HEK293 (cell line): ENCODE data around the gene CEACAM19.

ENCODE experiments used
- CTCF ChIA-PET: fragments of 350-600 bp; formaldehyde crosslinking; extraction: SDS; loops from one replicate; lab custom pipeline; 2021; ENCODE audit warnings: antibody characterized with exemption; lab: Yijun Ruan, JAX
- POLR2A ChIA-PET: fragments of 300-600 bp; formaldehyde crosslinking; extraction: SDS; loops from one replicate; lab custom pipeline; 2020; ENCODE audit warnings: antibody characterized with exemption, inconsistent platforms; lab: Yijun Ruan, JAX
- H3K27ac ChIP-seq: fragments of 200-500 bp; sonication (Bioruptor generic); 2 replicates; pipeline ENCODE4 v1.5.1; 2014; ENCODE audit warnings: low read depth, low read length, control low read depth, inconsistent platforms; ENCODE audit errors: extremely low read depth
- H3K36me3 ChIP-seq, 2 experiments: fragments of 200-500 bp in 1 of 2; sonication (Bioruptor generic) in 1 of 2; 1 replicate in 1 of 2; 2 replicates in 1 of 2; pipeline ENCODE4 v1.5.1; 2014 to 2017; ENCODE audit warnings: inconsistent platforms in 2 of 2, low read length in 2 of 2; ENCODE audit not compliant: control insufficient read depth in 2 of 2, insufficient read depth in 1 of 2
- H3K4me1 ChIP-seq: fragments of 200-500 bp; sonication (Bioruptor generic); 2 replicates; pipeline ENCODE4 v1.5.1; 2014; ENCODE audit warnings: mild to moderate bottlenecking, low read length, inconsistent platforms; ENCODE audit not compliant: control insufficient read depth, insufficient read depth
- H3K4me3 ChIP-seq: 2 replicates; pipeline ENCODE4 v1.5.1; 2011; ENCODE audit warnings: low read depth, mild to moderate bottlenecking, control low read depth, low read length, moderate library complexity
- H3K9me3 ChIP-seq: fragments of 200-500 bp; sonication (Bioruptor generic); 2 replicates; pipeline ENCODE4 v1.5.1; 2014; ENCODE audit warnings: low read depth, low read length, inconsistent platforms; ENCODE audit not compliant: control insufficient read depth, insufficient read depth
- BCL11B ChIP-seq: fragments of 450-650 bp; formaldehyde crosslinking; IDR thresholded peaks from 2 replicates; pipeline ENCODE4 v1.5.1; 2016; ENCODE audit warnings: low read depth, missing biosample characterization, missing genetic modification characterization
- PRDM1 ChIP-seq: fragments of 450-650 bp; formaldehyde crosslinking; IDR thresholded peaks from 2 replicates; pipeline ENCODE4; 2016; ENCODE audit warnings: missing biosample characterization, missing genetic modification characterization
- SP7 ChIP-seq: fragments of 450-650 bp; formaldehyde crosslinking; IDR thresholded peaks from 2 replicates; pipeline ENCODE4 v1.5.1; 2016; ENCODE audit warnings: missing biosample characterization, missing genetic modification characterization
- ZBTB20 ChIP-seq: fragments of 450-650 bp; formaldehyde crosslinking; IDR thresholded peaks from 2 replicates; pipeline ENCODE4 v1.5.1; 2016; ENCODE audit warnings: missing biosample characterization, missing genetic modification characterization
- ZNF121 ChIP-seq: fragments of 450-650 bp; formaldehyde crosslinking; IDR thresholded peaks from 2 replicates; pipeline ENCODE4 v1.5.1; 2016; ENCODE audit warnings: missing biosample characterization, missing genetic modification characterization
- ZNF2 ChIP-seq: fragments of 450-650 bp; formaldehyde crosslinking; IDR thresholded peaks from 2 replicates; pipeline ENCODE4 v1.5.1; 2016; ENCODE audit warnings: missing biosample characterization, missing genetic modification characterization
- ZNF239 ChIP-seq: fragments of 450-650 bp; formaldehyde crosslinking; IDR thresholded peaks from 2 replicates; pipeline ENCODE4 v1.5.1; 2016; ENCODE audit warnings: missing biosample characterization, missing genetic modification characterization
- ZNF24 ChIP-seq: fragments of 450-650 bp; formaldehyde crosslinking; IDR thresholded peaks from 2 replicates; pipeline ENCODE4 v1.5.1; 2016; ENCODE audit warnings: missing biosample characterization, missing genetic modification characterization
- ZNF335 ChIP-seq: fragments of 450-650 bp; formaldehyde crosslinking; conservative IDR thresholded peaks from 2 replicates; pipeline ENCODE4 v1.5.1; 2016; ENCODE audit warnings: missing biosample characterization, missing genetic modification characterization
- ZNF366 ChIP-seq: fragments of 450-650 bp; formaldehyde crosslinking; conservative IDR thresholded peaks from 2 replicates; pipeline ENCODE4 v1.5.1; 2016; ENCODE audit warnings: missing biosample characterization, missing genetic modification characterization
- ZNF394 ChIP-seq: fragments of 450-650 bp; formaldehyde crosslinking; IDR thresholded peaks from 2 replicates; pipeline ENCODE4 v1.5.1; 2016; ENCODE audit warnings: missing biosample characterization, missing genetic modification characterization, mild to moderate bottlenecking, moderate library complexity, borderline replicate concordance
- ZNF600 ChIP-seq: fragments of 450-650 bp; formaldehyde crosslinking; IDR thresholded peaks from 2 replicates; pipeline ENCODE4 v1.5.1; 2016; ENCODE audit warnings: missing biosample characterization, missing genetic modification characterization
- ZNF76 ChIP-seq: fragments of 450-650 bp; formaldehyde crosslinking; IDR thresholded peaks from 2 replicates; pipeline ENCODE4; 2016; ENCODE audit warnings: low read depth, missing biosample characterization, missing genetic modification characterization, borderline replicate concordance
- ZNF768 ChIP-seq: fragments of 450-650 bp; formaldehyde crosslinking; IDR thresholded peaks from 2 replicates; pipeline ENCODE4 v1.5.1; 2018; ENCODE audit warnings: missing biosample characterization, mild to moderate bottlenecking, missing genetic modification characterization
- ZSCAN16 ChIP-seq: fragments of 450-650 bp; formaldehyde crosslinking; IDR thresholded peaks from 2 replicates; pipeline ENCODE4 v1.5.1; 2016; ENCODE audit warnings: missing biosample characterization, missing genetic modification characterization
- ZXDB ChIP-seq: fragments of 450-650 bp; formaldehyde crosslinking; IDR thresholded peaks from 2 replicates; pipeline ENCODE4 v1.5.1; 2016; ENCODE audit warnings: missing biosample characterization, missing genetic modification characterization
- TF ChIP-seq, protein P1 (sequence below): fragments of 450-650 bp; formaldehyde crosslinking; IDR thresholded peaks from 2 replicates; pipeline ENCODE4 v1.5.1; 2016; ENCODE audit warnings: missing biosample characterization, missing genetic modification characterization, borderline replicate concordance
- TF ChIP-seq, protein P2 (sequence below): fragments of 450-650 bp; formaldehyde crosslinking; IDR thresholded peaks from 2 replicates; pipeline ENCODE4 v1.5.1; 2016; ENCODE audit warnings: missing biosample characterization, missing genetic modification characterization
- TF ChIP-seq, protein P3 (sequence below): fragments of 450-650 bp; formaldehyde crosslinking; IDR thresholded peaks from 2 replicates; pipeline ENCODE4 v1.5.1; 2017; ENCODE audit warnings: missing biosample characterization, missing genetic modification characterization
- TF ChIP-seq, protein P4 (sequence below): fragments of 450-650 bp; formaldehyde crosslinking; IDR thresholded peaks from 2 replicates; pipeline ENCODE4 v1.5.1; 2016; ENCODE audit warnings: missing biosample characterization, missing genetic modification characterization
- TF ChIP-seq, protein P5 (sequence below): fragments of 450-650 bp; formaldehyde crosslinking; IDR thresholded peaks from 2 replicates; pipeline ENCODE4 v1.5.1; 2016; ENCODE audit warnings: missing biosample characterization, missing genetic modification characterization

The CEACAM19 gene

DNA sequence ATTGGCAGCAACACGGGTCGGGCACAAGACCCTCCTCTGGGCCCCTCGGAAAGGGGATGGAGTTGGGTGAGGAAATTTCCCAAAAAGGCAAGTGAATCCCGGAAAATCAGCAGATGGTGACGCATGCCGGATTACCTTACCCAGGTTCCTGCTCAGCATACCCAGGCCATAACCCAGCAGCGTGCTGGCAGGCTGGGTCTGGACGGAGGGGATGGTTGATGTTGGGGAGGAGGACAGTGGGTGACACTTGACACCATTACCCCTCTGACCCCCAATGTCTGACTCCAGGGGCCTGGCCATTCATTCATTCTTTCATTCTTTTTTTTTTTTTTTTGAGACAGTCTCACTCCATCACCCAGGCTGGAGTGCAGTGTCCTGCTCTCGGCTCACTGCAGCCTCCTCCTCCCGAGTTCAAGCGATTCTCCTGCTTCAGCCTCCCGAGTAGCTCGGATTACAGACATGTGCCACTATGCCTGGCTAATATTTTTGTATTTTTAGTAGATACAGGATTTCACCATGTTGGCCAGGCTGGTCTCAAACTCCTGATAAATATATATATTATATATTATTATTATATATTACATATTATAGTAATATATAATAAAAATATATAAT is 26.8 kb upstream of the CEACAM19 start (continued):
- TF ChIP-seq SP7 (tag by site-specific recombination) (peak; percentile 38; the same call in 1 of the 2 replicates), ZXDB (tag by site-specific recombination) (peak; percentile 55; the same call in 1 of the 2 replicates), BCL11B (0 out of 2 replicates have a peak, but pooled peaks have one; percentile 16), PRDM1 (tag by site-specific recombination) (peak; percentile 33; the same call in 1 of the 2 replicates), ZNF24 (tag by site-specific recombination) (peak; percentile 83), ZNF768 (tag by site-specific recombination) (no peak), ZSCAN16 (0 out of 2 replicates have a peak, but pooled peaks have one; percentile 50), ZNF335 (peak; percentile 66), ZNF76 (tag by site-specific recombination) (peak; percentile 55; the same call in 1 of the 2 replicates), ZNF239 (no peak), ZNF2 (tag by site-specific recombination) (peak; percentile 41; the same call in 1 of the 2 replicates), ZNF600 (peak; percentile 99), ZBTB20 (peak; percentile 94), ZNF366 (tag by site-specific recombination) (peak; percentile 64)
- TF ChIP-seq, protein P1, sequence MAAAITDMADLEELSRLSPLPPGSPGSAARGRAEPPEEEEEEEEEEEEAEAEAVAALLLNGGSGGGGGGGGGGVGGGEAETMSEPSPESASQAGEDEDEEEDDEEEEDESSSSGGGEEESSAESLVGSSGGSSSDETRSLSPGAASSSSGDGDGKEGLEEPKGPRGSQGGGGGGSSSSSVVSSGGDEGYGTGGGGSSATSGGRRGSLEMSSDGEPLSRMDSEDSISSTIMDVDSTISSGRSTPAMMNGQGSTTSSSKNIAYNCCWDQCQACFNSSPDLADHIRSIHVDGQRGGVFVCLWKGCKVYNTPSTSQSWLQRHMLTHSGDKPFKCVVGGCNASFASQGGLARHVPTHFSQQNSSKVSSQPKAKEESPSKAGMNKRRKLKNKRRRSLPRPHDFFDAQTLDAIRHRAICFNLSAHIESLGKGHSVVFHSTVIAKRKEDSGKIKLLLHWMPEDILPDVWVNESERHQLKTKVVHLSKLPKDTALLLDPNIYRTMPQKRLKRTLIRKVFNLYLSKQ (tag by site-specific recombination) = no peak
- TF ChIP-seq, protein P2, sequence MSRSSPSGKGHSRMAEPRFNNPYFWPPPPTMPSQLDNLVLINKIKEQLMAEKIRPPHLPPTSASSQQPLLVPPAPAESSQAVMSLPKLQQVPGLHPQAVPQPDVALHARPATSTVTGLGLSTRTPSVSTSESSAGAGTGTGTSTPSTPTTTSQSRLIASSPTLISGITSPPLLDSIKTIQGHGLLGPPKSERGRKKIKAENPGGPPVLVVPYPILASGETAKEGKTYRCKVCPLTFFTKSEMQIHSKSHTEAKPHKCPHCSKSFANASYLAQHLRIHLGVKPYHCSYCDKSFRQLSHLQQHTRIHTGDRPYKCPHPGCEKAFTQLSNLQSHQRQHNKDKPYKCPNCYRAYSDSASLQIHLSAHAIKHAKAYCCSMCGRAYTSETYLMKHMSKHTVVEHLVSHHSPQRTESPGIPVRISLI (tag by site-specific recombination) = 0 out of 2 replicates have a peak, but pooled peaks have one; percentile 31
- TF ChIP-seq, protein P3, sequence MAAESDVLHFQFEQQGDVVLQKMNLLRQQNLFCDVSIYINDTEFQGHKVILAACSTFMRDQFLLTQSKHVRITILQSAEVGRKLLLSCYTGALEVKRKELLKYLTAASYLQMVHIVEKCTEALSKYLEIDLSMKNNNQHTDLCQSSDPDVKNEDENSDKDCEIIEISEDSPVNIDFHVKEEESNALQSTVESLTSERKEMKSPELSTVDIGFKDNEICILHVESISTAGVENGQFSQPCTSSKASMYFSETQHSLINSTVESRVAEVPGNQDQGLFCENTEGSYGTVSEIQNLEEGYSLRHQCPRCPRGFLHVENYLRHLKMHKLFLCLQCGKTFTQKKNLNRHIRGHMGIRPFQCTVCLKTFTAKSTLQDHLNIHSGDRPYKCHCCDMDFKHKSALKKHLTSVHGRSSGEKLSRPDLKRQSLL (tag by site-specific recombination) = peak; percentile 35; the same call in 1 of the 2 replicates
- TF ChIP-seq, protein P4, sequence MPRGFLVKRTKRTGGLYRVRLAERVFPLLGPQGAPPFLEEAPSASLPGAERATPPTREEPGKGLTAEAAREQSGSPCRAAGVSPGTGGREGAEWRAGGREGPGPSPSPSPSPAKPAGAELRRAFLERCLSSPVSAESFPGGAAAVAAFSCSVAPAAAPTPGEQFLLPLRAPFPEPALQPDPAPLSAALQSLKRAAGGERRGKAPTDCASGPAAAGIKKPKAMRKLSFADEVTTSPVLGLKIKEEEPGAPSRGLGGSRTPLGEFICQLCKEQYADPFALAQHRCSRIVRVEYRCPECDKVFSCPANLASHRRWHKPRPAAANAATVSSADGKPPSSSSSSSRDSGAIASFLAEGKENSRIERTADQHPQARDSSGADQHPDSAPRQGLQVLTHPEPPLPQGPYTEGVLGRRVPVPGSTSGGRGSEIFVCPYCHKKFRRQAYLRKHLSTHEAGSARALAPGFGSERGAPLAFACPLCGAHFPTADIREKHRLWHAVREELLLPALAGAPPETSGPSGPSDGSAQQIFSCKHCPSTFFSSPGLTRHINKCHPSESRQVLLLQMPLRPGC (tag by site-specific recombination) = 0 out of 2 replicates have a peak, but pooled peaks have one; percentile 8

- peaks cover 25 to 38% of the 10 kb centered on the region in 2 experiments for H3K36me3 ChIP-seq
- H3K9me3 ChIP-seq = no peaks in the 10 kb centered on the region
- no peak overlapping the region for H3K27ac ChIP-seq
- TF ChIP-seq ZNF394 (tag by site-specific recombination) (peak; percentile 58; the same call in 1 of the 2 replicates), ZNF121 (peak; percentile 88), PRDM1 (tag by site-specific recombination) (no peak)
- TF ChIP-seq, protein P5, sequence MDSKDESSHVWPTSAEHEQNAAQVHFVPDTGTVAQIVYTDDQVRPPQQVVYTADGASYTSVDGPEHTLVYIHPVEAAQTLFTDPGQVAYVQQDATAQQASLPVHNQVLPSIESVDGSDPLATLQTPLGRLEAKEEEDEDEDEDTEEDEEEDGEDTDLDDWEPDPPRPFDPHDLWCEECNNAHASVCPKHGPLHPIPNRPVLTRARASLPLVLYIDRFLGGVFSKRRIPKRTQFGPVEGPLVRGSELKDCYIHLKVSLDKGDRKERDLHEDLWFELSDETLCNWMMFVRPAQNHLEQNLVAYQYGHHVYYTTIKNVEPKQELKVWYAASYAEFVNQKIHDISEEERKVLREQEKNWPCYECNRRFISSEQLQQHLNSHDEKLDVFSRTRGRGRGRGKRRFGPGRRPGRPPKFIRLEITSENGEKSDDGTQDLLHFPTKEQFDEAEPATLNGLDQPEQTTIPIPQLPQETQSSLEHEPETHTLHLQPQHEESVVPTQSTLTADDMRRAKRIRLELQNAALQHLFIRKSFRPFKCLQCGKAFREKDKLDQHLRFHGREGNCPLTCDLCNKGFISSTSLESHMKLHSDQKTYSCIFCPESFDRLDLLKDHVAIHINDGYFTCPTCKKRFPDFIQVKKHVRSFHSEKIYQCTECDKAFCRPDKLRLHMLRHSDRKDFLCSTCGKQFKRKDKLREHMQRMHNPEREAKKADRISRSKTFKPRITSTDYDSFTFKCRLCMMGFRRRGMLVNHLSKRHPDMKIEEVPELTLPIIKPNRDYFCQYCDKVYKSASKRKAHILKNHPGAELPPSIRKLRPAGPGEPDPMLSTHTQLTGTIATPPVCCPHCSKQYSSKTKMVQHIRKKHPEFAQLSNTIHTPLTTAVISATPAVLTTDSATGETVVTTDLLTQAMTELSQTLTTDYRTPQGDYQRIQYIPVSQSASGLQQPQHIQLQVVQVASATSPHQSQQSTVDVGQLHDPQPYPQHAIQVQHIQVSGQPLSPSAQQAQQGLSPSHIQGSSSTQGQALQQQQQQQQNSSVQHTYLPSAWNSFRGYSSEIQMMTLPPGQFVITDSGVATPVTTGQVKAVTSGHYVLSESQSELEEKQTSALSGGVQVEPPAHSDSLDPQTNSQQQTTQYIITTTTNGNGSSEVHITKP (tag by site-specific recombination) = peak; percentile 25; the same call in 1 of the 2 replicates
- H3K4me1 ChIP-seq = no peaks in the 10 kb centered on the region
- POLR2A ChIA-PET = interaction anchor here (1.3 kb wide), 1 partner anchor 32 kb away, joined by 4 read pairs; no protein-coding TSS in a partner anchor
- CTCF ChIA-PET = interaction anchor here (1.0 to 1.3 kb wide), 3 partner anchors 13 to 75 kb away, joined by 3 to 6 read pairs (median 4); no protein-coding TSS in a partner anchor
- H3K4me3 ChIP-seq = no peak overlapping the region
These were observed 25.8 kb upstream of the CEACAM19 start for GRCh38 chr19:44645407-44646048.
